Measurements from ENCODE around the gene TMEM158. TPM values are rescaled to one million over a fixed set of nuclear protein-coding genes. Genes with fewer than 3 reads are reported as not detected.

Gene TMEM158
- total and polyA plus RNA-seq, 4 donors, result 0.07 to 3.7 (median 0.08) TPM; not detected in 1

DNA sequence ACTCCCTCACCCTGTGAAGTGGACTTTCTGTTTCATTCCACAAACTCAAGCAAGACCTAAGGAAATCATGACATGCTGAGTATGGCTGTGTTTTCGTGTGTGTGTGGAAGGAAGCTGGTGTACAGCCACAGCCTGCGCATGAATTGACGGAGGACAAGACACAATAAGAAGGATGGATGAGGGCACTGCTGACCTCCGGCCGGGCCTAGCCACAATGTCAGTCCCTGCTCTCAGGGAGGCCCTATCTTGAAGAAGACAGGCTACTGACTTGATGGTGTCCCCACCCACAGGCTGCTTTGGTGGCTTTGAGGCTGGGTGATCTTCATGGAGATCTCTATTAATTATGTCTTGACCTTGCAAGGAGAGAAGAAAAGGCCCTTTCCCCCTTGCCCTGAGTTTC lies 40.6 kb downstream of the TMEM158 start (continued):
- TF ChIP-seq, protein P1, sequence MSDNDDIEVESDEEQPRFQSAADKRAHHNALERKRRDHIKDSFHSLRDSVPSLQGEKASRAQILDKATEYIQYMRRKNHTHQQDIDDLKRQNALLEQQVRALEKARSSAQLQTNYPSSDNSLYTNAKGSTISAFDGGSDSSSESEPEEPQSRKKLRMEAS (IDR thresholded peaks at IDR 0.05), result no peak
- TF ChIP-seq, protein P2, sequence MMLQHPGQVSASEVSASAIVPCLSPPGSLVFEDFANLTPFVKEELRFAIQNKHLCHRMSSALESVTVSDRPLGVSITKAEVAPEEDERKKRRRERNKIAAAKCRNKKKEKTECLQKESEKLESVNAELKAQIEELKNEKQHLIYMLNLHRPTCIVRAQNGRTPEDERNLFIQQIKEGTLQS (IDR thresholded peaks at IDR 0.05), result no peak

DNA sequence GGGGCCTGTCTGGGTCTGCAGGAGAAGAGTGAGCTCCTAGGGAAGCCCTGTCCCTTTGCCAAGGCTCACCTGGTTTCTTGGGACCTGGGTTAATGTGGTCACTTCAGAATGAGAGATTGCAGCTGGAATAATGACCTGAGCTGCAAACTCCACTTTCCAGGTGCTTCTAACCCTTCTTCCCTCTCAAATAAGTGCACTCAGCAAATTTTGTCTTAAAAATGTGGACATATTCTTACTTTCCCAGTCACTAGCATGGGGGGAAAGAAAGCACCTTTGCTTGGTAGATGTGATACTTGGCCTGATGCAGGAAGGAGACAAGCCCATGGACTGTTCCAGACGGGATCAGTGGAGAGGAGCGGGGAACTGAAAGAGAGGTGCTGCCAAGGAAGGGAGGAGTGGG lies 41.0 kb downstream of the TMEM158 start:
- 95% methylated on average over 2 of the region's 2 CpGs for WGBS
- no peaks in the 10 kb centered on the region for H3K27me3 ChIP-seq (ENCODE audit: control insufficient read depth in 4 of 4, insufficient read depth in 4 of 4, low read length in 3 of 4)
- H3K27ac ChIP-seq (ENCODE audit: low read depth in 1 of 2, low read length in 2 of 2), result no peak overlapping the region
- TF ChIP-seq, protein P3, sequence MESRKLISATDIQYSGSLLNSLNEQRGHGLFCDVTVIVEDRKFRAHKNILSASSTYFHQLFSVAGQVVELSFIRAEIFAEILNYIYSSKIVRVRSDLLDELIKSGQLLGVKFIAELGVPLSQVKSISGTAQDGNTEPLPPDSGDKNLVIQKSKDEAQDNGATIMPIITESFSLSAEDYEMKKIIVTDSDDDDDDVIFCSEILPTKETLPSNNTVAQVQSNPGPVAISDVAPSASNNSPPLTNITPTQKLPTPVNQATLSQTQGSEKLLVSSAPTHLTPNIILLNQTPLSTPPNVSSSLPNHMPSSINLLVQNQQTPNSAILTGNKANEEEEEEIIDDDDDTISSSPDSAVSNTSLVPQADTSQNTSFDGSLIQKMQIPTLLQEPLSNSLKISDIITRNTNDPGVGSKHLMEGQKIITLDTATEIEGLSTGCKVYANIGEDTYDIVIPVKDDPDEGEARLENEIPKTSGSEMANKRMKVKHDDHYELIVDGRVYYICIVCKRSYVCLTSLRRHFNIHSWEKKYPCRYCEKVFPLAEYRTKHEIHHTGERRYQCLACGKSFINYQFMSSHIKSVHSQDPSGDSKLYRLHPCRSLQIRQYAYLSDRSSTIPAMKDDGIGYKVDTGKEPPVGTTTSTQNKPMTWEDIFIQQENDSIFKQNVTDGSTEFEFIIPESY (IDR thresholded peaks at IDR 0.05), result no peak
- TF ChIP-seq SP1 (IDR thresholded peaks at IDR 0.05), result no peak
- no peak for TF ChIP-seq NR2F2 (IDR thresholded peaks at IDR 0.05)
- TF ChIP-seq HNF4G (IDR thresholded peaks at IDR 0.05), result no peak
- TF ChIP-seq, protein P2 (IDR thresholded peaks at IDR 0.05), result no peak
- TF ChIP-seq, protein P4, sequence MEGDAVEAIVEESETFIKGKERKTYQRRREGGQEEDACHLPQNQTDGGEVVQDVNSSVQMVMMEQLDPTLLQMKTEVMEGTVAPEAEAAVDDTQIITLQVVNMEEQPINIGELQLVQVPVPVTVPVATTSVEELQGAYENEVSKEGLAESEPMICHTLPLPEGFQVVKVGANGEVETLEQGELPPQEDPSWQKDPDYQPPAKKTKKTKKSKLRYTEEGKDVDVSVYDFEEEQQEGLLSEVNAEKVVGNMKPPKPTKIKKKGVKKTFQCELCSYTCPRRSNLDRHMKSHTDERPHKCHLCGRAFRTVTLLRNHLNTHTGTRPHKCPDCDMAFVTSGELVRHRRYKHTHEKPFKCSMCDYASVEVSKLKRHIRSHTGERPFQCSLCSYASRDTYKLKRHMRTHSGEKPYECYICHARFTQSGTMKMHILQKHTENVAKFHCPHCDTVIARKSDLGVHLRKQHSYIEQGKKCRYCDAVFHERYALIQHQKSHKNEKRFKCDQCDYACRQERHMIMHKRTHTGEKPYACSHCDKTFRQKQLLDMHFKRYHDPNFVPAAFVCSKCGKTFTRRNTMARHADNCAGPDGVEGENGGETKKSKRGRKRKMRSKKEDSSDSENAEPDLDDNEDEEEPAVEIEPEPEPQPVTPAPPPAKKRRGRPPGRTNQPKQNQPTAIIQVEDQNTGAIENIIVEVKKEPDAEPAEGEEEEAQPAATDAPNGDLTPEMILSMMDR (IDR thresholded peaks at IDR 0.05; ENCODE audit: low read depth, low read length, missing input control), result no peak
- TF ChIP-seq FOXA2 (IDR thresholded peaks at IDR 0.05), result no peak
- no peak for TF ChIP-seq HNF4A (conservative IDR thresholded peaks at IDR 0.05)
- TF ChIP-seq RXRA (IDR thresholded peaks at IDR 0.05), result no peak
- TF ChIP-seq JUND (IDR thresholded peaks at IDR 0.05), result no peak
- no peak for TF ChIP-seq GABPA (IDR thresholded peaks at IDR 0.05 in 1 of 2, conservative IDR thresholded peaks at IDR 0.05 in 1 of 2)
- TF ChIP-seq TAF1 (conservative IDR thresholded peaks at IDR 0.05), result no peak
- TF ChIP-seq EGR1 (IDR thresholded peaks at IDR 0.05; ENCODE audit: low read depth in 2 of 2), result no peak
- no peaks in the 10 kb centered on the region for H3K9me3 ChIP-seq (ENCODE audit: control insufficient read depth in 4 of 4, low read length in 3 of 4)
- DNase-seq (ENCODE audit: low spot score), result no peak
- no peak overlapping the region for H3K9ac ChIP-seq (ENCODE audit: low read depth in 1 of 2, low read length in 2 of 2)
- H3K4me1 ChIP-seq (ENCODE audit: control insufficient read depth in 4 of 4, insufficient read depth in 4 of 4, low read length in 3 of 4), result no peaks in the 10 kb centered on the region
- H3K36me3 ChIP-seq (ENCODE audit: control insufficient read depth in 4 of 4, insufficient read depth in 3 of 4, low read depth in 1 of 4, low read length in 3 of 4), result no peaks in the 10 kb centered on the region
- H3K4me3 ChIP-seq (ENCODE audit: low read depth in 1 of 3, low read length in 3 of 3), result no peak overlapping the region

DNA sequence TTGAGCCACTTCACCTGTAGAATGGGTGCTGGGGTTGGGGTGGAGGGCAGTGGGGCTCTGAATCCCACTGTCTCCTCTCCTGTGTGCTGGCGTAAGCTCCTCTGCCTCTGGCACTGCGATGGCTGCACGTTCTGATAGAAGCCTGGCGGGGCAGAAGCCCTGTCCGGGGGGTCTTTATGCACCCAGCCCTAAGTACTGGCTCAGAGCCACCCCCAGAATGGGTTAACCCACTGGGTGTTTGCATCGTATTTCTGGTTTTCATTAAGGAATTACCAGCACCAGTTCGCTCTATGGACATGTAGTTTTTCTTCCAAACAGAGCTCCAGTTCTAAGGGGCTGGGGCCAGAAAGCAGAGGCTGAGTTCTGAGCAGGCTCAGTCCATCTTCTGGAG lies 42.2 kb downstream of the TMEM158 start:
- no peak overlapping the region for H3K27ac ChIP-seq (ENCODE audit: low read depth in 1 of 2, low read length in 2 of 2)
- H3K9me3 ChIP-seq (ENCODE audit: control insufficient read depth in 4 of 4, low read length in 3 of 4), result no peaks in the 10 kb centered on the region
- TF ChIP-seq EGR1 (IDR thresholded peaks at IDR 0.05; ENCODE audit: low read depth in 2 of 2) (no peak), TAF1 (conservative IDR thresholded peaks at IDR 0.05) (no peak), SP1 (IDR thresholded peaks at IDR 0.05) (no peak), RXRA (IDR thresholded peaks at IDR 0.05) (no peak), HNF4A (conservative IDR thresholded peaks at IDR 0.05) (no peak)
- TF ChIP-seq, protein P1 (IDR thresholded peaks at IDR 0.05), result no peak
- H3K4me1 ChIP-seq (ENCODE audit: control insufficient read depth in 4 of 4, insufficient read depth in 4 of 4, low read length in 3 of 4), result no peaks in the 10 kb centered on the region
- H3K27me3 ChIP-seq (ENCODE audit: control insufficient read depth in 4 of 4, insufficient read depth in 4 of 4, low read length in 3 of 4), result no peaks in the 10 kb centered on the region
- no peaks in the 10 kb centered on the region for H3K36me3 ChIP-seq (ENCODE audit: control insufficient read depth in 4 of 4, insufficient read depth in 3 of 4, low read depth in 1 of 4, low read length in 3 of 4)
- DNase-seq (ENCODE audit: low spot score), result no peak
- H3K4me3 ChIP-seq (ENCODE audit: low read depth in 1 of 3, low read length in 3 of 3), result no peak overlapping the region
- WGBS, result 89% methylated on average over 7 of the region's 7 CpGs
- no peak overlapping the region for H3K9ac ChIP-seq (ENCODE audit: low read depth in 1 of 2, low read length in 2 of 2)
